ENCODE measurements around the gene F7.

The F7 gene

DNA sequence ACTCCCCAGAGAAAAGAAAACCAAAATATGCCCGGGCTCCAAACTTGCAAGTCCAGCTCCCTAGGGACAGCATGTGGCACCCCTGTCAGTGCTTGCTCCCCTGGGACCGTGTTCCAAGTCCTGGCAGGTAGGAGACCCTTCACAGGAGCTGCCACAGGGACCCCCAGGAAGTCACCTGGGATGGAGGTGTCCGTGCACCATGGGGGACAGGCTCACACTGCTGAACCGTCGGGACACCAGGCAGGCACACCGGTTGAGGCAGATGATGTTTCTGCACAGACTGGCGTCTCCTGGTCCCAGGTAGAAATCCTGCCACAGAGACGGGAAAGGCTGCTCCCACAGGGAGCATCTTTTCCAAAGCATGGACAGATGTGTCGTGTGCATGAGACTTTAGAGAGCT, 41.2 kb downstream of the F7 start:
- Histone ChIP-seq H3K4me3 (no peak overlapping the region), H3K9ac (ENCODE audit: insufficient read length) (no peak overlapping the region), H3K27ac (no peak overlapping the region), H3K9me3 (ENCODE audit: low read depth, low read length) (no peaks in the 10 kb centered on the region), H3K36me3 (ENCODE audit: insufficient read depth, low read length) (no peaks in the 10 kb centered on the region)
- DNase-seq (ENCODE audit: low read depth, low spot score), result no peak
- no peak for TF ChIP-seq FOXP2 (optimal IDR thresholded peaks at IDR 0.05; ENCODE audit: control extremely low read depth, extremely low read length, insufficient read depth)
- TF ChIP-seq POLR2AphosphoS5 (IDR thresholded peaks at IDR 0.05; ENCODE audit: borderline replicate concordance, low read depth, low read length), result no peak
- TF ChIP-seq EZH2 (IDR thresholded peaks at IDR 0.05), result no peak

DNA sequence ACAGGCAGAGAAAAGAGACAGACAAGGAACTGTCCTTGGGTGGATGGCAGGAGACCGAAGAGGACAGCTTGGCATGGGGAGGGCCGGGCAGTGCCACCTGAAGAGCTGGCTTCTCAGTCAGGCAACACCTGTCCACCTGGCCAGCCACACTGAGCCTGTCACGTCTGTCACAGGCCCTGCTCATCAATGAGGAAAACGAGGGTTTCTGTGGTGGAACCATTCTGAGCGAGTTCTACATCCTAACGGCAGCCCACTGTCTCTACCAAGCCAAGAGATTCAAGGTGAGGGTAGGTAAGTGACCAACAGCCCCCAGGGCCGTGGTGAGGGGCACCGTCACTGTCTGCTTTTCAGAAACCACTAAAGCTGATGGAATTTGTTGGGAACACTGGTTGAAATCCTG, 41.6 kb downstream of the F7 start:
- DNase-seq (ENCODE audit: low read depth, low spot score), result no peak
- H3K9ac ChIP-seq (ENCODE audit: insufficient read length), result no peak overlapping the region
- no peak overlapping the region for H3K27ac ChIP-seq
- H3K36me3 ChIP-seq (ENCODE audit: insufficient read depth, low read length), result no peaks in the 10 kb centered on the region
- H3K9me3 ChIP-seq (ENCODE audit: low read depth, low read length), result no peaks in the 10 kb centered on the region
- TF ChIP-seq POLR2AphosphoS5 (IDR thresholded peaks at IDR 0.05; ENCODE audit: borderline replicate concordance, low read depth, low read length), result no peak
- H3K4me3 ChIP-seq, result no peak overlapping the region

DNA sequence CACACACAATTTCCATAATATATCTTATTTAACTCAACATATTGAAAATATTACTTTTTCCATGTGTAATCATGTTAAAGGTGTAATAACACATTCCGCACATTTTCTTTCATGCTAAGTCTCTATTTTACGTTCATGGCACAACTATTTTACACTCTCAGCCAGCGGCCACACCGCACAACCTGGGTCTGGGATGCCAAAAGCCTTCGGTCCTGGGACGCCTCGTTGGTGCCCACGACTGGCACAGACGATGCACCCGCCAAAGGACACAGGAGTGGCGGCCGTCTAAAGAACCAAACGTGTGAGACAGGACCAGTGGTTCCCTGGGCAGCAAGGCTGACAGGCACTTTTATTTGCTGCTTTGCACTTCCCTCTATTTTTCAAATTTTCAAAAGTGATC, 42.8 kb downstream of the F7 start:
- TF ChIP-seq EZH2 (IDR thresholded peaks at IDR 0.05) (no peak), FOXP2 (optimal IDR thresholded peaks at IDR 0.05; ENCODE audit: control extremely low read depth, extremely low read length, insufficient read depth) (no peak), POLR2AphosphoS5 (IDR thresholded peaks at IDR 0.05; ENCODE audit: borderline replicate concordance, low read depth, low read length) (no peak)

DNA sequence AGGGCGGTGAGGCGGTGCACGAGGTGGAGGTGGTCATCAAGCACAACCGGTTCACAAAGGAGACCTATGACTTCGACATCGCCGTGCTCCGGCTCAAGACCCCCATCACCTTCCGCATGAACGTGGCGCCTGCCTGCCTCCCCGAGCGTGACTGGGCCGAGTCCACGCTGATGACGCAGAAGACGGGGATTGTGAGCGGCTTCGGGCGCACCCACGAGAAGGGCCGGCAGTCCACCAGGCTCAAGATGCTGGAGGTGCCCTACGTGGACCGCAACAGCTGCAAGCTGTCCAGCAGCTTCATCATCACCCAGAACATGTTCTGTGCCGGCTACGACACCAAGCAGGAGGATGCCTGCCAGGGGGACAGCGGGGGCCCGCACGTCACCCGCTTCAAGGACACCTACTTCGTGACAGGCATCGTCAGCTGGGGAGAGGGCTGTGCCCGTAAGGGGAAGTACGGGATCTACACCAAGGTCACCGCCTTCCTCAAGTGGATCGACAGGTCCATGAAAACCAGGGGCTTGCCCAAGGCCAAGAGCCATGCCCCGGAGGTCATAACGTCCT, 43.4 kb downstream of the F7 start:
- H3K9ac ChIP-seq (ENCODE audit: insufficient read length), result no peak overlapping the region
- no peak for TF ChIP-seq EZH2 (IDR thresholded peaks at IDR 0.05)
- no peak for TF ChIP-seq FOXP2 (optimal IDR thresholded peaks at IDR 0.05; ENCODE audit: control extremely low read depth, extremely low read length, insufficient read depth)
- no peak for TF ChIP-seq POLR2AphosphoS5 (IDR thresholded peaks at IDR 0.05; ENCODE audit: borderline replicate concordance, low read depth, low read length)
- no peak for DNase-seq (ENCODE audit: low read depth, low spot score)
- no peaks in the 10 kb centered on the region for H3K36me3 ChIP-seq (ENCODE audit: insufficient read depth, low read length)
- H3K27ac ChIP-seq, result no peak overlapping the region
- no peaks in the 10 kb centered on the region for H3K9me3 ChIP-seq (ENCODE audit: low read depth, low read length)
- no peak overlapping the region for H3K4me3 ChIP-seq

More for the DNA sequence above, 42.8 kb downstream of the F7 start:
- H3K36me3 ChIP-seq (ENCODE audit: insufficient read depth, low read length), result no peaks in the 10 kb centered on the region
- no peak overlapping the region for H3K9ac ChIP-seq (ENCODE audit: insufficient read length)
- H3K27ac ChIP-seq, result no peak overlapping the region
- no peak overlapping the region for H3K4me3 ChIP-seq
- no peak for DNase-seq (ENCODE audit: low read depth, low spot score)
- H3K9me3 ChIP-seq (ENCODE audit: low read depth, low read length), result no peaks in the 10 kb centered on the region

DNA sequence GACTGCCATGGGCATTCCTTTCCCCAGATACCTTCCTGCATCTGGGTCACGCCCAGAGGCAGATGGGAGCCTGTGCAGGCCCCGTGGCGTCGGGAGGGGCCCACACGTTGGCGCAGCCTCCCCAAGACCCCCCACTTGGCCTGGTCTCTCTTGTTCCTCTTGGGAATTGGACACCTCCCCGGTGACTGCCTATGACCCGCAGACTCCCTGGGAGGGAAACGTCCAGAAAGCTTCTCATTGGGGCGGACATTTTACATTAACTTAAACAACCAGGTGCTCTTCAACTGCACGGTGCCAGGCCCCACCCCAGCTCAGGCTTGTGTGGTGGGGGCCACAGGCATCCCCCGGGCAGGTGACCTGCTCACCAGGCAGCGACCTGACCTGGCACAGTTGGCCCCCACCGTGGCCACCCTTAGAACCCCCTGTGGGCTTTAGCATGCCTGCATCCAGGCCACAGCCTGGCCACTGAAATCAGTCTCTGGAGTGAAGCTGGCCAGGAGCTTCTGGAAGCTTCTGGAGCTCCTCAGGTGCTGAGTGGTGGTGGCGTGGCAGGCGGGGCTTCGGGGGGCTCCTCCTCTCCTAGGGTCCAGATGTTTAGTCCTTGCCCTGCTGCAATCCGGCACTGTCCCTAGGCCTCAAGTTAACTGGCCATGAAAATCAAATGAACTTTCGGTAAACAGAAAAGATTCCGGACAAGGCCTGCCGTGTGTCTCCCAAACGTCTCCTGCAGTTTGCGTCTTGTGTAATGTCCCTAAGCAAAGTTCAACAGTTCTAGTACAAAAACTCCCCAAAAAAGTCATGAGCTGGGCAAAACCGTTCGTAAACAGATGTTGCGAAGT, 44.3 kb downstream of the F7 start:
- Histone ChIP-seq H3K36me3 (ENCODE audit: insufficient read depth, low read length) (no peaks in the 10 kb centered on the region), H3K9me3 (ENCODE audit: low read depth, low read length) (no peaks in the 10 kb centered on the region), H3K27ac (no peak overlapping the region), H3K9ac (ENCODE audit: insufficient read length) (no peak overlapping the region), H3K4me3 (no peak overlapping the region)
- no peak for DNase-seq (ENCODE audit: low read depth, low spot score)
- TF ChIP-seq EZH2 (IDR thresholded peaks at IDR 0.05) (no peak), FOXP2 (optimal IDR thresholded peaks at IDR 0.05; ENCODE audit: control extremely low read depth, extremely low read length, insufficient read depth) (no peak), POLR2AphosphoS5 (IDR thresholded peaks at IDR 0.05; ENCODE audit: borderline replicate concordance, low read depth, low read length) (no peak)

DNA sequence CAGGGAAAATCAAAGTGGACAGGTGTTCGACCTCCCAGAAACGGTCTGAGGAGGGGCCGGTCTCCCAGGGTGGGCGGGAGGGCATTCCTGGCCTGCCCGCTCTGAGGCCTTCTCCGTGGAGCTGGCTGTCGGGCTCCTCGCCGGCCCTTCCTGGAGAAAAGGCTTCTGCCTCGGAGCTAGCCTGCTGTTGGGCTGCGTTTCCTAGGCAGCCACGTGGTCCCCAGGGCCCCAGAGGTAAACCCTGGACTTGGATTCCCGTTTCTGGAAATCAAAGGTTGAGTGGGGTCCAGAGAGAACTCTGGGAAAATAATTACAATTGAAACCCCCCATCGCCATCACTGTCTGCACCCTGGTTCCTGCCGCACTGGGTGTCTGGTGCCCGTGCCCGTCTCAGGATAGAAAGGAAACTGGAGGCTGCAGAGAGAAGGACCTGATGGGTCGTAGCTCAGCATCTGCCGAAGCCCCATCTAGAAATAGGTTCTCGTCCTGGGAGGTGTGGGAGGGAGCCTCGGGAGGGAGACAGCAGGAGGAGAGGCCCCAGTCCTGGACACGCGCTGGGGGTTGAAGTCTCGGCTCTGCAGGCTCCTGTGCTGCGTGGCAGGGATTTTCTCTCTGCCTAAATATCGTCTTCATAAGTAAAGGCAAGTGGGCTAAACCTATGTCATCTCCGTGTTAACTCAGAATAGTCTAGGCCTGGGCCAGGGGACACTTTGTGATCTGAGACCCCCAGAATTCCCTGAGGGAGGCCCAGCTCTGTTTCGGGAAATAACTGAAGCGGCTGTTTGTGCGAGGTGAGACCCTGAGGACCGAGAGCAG, 45.2 kb downstream of the F7 start:
- TF ChIP-seq EZH2 (IDR thresholded peaks at IDR 0.05) (no peak), POLR2AphosphoS5 (IDR thresholded peaks at IDR 0.05; ENCODE audit: borderline replicate concordance, low read depth, low read length) (no peak), FOXP2 (optimal IDR thresholded peaks at IDR 0.05; ENCODE audit: control extremely low read depth, extremely low read length, insufficient read depth) (no peak)
- no peak for DNase-seq (ENCODE audit: low read depth, low spot score)
- Histone ChIP-seq H3K9me3 (ENCODE audit: low read depth, low read length) (no peaks in the 10 kb centered on the region), H3K9ac (ENCODE audit: insufficient read length) (no peak overlapping the region), H3K4me3 (no peak overlapping the region), H3K27ac (no peak overlapping the region), H3K36me3 (ENCODE audit: insufficient read depth, low read length) (no peaks in the 10 kb centered on the region)

DNA sequence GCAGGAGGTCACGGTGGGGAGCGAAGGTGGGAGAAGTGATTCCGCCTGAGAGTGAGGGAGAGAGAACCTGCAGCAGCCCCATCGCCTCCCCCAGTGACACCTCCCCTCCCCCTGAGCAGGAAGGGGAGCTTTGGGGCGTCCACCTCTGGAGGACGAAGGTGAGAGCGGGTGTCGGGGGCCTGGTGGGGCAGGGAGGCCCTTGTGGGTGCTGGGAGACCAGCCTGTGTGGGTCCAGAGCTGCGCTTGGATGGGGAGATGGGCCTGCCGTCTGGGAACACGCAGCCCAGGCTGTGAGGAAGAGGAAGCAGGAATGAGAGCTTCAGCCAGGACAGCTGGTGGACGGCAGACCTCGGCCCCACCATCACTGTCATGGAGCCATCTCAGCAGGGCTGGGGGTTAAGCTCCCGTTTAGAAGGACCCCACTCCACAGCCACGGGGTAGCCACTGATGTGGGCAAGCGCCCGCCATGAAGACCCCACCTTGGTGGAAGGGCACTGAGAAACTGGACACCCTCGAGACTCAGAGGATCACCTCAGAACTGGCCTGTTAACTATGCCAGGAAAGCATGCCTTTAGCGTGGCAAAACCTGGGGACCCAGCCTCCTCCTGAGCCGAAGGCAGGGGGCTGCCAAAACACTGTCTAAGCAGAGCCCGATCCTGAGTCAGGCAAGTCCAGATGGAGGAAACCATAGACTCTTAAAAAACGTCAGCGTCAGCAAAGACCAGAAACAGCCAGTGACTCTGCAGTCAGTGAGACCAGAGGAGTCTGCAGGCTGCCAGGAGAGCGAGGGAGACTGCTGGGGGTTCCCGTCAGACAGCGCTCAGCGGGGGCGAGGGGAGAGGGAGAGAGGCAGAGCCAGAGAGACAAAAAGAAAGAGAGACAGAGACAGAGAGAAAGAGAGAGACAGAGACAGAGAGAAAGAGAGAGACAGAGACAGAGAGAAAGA, 46.4 kb downstream of the F7 start:
- no peaks in the 10 kb centered on the region for H3K9me3 ChIP-seq (ENCODE audit: low read depth, low read length)
- no peak for DNase-seq (ENCODE audit: low read depth, low spot score)
- no peak for TF ChIP-seq FOXP2 (optimal IDR thresholded peaks at IDR 0.05; ENCODE audit: control extremely low read depth, extremely low read length, insufficient read depth)
- no peak for TF ChIP-seq EZH2 (IDR thresholded peaks at IDR 0.05)
- TF ChIP-seq POLR2AphosphoS5 (IDR thresholded peaks at IDR 0.05; ENCODE audit: borderline replicate concordance, low read depth, low read length), result no peak
- H3K36me3 ChIP-seq (ENCODE audit: insufficient read depth, low read length), result no peaks in the 10 kb centered on the region
- H3K4me3 ChIP-seq, result peak overlapping the region; percentile 66
- peak overlapping the region; percentile 48 for H3K9ac ChIP-seq (ENCODE audit: insufficient read length)
- H3K27ac ChIP-seq, result peak overlapping the region; percentile 77; the same call in 1 of the 2 replicates
